IPS-NIHi7 (cell line): ENCODE data around the gene SCAANT1.
A peak's percentile ranks its signal among the peaks of the same experiment; 100 is the strongest.

ENCODE experiments used
- DNase-seq: peaks from one replicate; pipeline ENCODE4 v3.0.0; 2012; ENCODE audit warnings: mixed read lengths; ENCODE audit errors: extremely low spot score

The SCAANT1 gene

DNA sequence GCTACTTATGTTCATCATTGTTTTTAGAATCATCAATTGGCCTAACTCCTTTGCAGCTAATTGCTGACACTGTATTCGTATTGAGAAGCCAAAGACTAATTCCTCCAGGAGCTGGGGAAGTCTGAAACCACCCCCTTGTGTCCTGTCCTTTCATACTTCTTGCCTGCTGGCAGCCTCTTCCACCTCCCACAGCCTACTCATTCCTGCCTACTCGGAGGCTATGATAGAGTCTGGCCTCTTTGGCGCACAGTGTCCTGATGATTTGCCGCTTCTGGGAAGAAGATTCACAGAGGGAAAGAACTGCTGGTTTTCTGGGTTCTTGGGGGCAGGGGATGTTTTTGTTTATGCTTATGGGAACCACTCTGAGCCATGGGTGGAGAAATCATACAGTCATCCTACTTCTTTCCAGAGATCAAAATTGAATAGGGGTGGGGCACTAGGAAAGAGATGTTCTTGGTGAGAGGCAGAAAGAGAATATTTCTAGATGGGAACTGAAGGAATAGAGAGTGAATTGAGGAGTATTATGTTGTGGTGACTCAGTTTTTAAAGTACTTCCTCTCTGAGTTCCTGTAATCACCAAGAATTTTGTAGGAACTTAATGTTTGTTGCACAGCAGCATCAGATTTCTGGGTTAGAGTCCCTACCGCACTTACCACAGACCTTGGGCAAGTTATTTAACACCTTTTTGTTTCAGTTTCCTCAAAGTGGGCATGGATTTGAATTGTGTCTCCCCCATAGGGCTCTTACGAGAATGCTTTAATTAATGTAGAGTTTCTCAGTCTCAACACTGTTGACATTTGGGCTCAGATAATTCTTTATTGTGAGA, 22.1 kb upstream of the SCAANT1 start:
- peak; percentile 33 for DNase-seq

DNA sequence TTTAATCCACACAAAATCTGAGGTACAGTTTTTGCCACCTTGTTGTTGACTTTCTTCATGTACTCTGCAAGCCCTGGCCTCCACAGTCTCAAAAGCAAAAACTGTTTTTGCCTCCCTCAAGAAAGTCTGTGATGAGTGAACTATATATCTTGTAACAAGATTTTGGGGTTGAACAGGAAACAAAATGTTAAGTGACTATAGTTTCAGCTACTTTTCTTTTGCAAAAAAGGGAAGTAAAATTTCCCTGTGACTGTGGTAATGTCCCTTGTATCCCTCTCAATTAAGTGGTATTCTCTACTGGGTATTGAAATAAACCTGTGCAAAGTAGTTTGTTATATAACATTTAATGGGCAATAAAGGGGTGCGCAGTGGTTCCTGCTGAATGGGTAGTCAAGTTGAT, 21.3 kb upstream of the SCAANT1 start:
- DNase-seq, result no peak

DNA sequence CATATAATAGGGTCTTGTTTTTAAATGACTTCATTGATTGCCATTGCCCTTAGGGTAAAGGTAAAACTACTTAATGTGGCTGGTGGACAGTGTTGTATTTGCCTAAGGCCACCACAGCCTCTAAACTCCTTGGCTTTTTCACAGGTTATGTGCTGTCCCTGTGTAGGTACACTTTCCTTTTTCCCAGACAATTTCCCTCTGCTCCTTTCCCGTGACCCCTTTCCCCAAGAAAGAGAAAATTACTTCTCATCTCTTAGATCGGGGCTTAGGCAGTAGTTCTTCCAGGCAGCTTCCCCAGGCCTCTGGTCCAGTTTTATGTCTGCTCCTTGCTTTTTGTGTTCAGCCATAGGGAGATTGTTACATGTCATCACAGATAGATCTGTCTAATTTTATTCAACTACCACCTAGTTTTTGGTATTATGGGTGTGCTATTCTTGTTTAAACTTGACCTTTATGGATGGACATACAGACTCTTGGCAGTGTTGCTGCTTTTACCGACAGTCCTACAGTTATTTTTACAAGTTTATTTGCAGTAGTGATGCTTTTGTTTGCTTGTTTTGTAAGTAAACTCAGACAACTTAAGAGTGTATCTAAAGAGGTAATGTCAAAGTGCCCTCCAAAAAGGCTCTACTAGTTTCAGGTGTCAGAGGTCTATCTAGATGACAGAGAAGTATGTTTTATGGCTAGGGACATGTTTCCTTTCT, 20.5 kb upstream of the SCAANT1 start:
- DNase-seq, result no peak

DNA sequence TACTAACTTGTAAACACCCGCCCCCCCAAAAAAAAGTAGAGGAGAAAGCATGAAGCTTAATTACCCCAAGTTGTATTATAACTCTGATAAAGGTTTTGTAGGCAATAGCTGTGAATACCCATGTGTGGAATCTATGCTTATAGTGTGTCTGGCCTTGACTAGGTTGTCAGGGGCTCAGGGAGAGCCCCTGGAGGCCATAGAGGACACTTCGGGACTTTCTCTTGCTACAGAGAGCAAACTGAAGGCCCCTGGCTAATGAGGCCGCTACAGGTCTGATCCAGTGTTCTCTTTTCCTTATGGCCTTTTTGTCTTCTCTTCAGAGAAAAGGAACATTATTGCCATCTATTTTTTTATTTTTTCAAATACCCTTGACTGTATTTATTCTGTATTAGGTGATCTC, 19.1 kb upstream of the SCAANT1 start:
- peak; percentile 41 for DNase-seq

DNA sequence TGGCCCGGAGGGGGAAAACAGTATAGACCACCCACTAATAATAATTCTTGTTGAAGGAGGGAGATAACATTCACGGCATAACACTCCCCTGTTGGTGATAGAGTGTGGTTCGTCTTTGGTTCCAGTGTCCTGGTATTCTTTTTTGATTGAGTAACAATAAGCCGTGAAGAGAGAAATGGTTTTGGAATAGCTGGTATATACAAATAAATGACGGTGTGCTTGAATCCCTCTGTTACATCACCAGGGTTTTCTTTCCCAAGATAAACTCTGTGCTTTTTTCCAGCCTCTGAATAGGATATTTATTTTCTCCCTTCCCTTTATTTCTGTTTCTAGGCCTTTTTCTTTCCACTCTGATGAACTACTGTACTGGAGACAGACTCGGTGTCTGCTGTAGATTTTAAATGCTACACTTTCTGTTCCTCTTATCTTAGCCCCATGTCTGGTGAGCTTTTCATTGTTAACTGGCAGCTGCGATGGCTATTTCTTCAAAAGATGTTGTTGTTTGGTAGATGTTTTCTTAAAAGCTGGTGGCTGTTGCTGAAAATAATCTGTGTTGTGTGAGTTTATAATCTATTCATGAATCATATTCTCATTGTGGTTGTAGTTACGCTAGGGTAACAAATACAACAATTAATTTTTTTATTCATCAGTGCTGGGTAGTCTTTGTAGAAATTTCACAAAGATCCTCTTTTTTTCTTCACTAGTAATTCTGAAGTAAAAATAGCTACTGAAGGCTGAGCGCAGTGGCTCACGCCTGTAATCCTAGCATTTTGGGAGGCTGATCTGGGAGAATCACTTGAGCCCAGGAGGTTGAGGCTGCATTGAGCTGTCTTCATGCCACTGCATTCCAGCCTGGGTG, 15.5 kb upstream of the SCAANT1 start:
- DNase-seq, result no peak

DNA sequence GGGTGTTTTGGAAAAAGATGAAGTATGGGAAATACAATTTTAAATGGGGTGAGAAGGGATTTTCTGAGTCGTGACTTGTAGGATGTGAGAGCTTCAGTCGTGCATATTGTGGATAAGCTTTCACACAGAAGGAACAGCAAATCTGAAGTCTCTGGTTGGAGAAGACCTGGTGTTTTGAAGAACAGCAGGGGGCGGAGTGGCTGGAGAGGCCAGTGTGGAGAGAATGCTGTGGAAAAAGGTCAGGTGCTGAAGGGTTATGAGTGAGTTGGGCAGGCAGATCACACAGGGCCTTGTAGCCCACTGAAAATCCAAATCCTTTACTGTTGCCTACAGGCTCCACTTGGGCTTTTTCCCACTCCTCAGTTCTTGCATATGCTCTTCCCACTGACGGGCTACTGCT, 14.1 kb upstream of the SCAANT1 start:
- no peak for DNase-seq

DNA sequence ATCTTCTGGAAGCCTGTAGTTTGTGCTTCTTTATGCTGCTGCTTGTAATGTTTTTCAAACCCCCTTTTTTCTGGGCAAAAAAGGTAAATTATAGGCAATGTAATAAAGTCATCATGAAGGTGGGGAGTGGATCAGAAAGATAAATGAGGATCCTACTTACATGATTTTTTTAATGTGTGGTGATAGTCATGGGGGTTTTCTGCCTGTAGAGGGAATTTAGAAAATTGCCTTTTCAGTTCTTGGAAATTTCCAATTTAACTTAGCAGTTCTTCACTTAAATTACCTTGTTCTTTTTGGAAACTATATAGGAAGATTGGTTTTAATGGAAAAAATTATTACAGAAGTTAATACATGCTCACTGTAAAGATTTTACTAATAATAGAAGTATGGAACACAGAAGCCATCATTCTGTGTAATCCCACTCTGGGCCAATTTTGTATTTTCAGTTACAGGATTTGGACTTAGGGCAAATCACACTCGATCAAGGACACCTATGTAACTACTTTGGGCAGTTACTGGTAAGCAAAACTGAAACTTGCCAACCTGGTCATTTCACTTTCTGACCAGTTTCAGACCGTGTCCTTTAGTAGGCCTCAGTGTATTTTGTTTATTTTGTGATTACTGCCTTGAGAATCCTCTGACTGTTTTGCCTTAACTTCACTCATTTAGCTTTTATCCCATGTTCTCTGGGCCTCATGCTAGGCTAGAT, 10.5 kb upstream of the SCAANT1 start:
- DNase-seq, result no peak

DNA sequence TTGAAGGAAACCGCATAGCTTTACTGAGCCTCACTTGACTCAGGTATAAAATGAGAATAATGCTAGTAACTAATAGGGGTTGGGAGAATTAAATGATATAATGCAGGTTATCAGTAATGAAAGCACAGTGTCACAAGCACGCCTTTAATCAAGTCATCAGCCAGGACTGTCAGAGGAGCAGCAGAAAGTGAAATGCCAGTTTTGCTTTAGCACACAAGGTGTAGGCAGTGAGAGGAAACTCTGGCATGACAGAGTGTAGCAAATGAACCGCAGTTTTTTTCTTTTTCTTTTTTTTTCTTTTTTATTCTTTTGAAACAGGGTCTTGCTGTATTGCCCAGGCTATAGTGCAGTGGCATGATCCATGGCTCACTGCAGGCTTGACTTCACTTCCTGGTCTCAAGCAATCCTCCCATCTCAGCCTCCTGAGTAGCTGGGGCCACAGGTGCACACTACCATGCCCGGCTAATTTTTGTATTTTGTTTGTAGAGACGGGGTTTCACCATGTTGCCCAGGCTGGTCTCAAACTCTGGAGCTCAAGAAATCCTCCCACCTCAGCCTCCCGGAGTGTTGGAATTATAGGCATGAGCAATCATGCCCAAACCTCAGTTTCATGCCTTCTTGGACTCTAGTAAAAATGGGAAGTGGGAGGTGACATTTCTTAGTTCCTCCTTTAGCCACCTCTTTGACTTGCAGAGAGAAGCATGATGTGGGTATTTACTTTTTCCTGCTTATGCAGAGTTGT, 9.7 kb upstream of the SCAANT1 start:
- DNase-seq, result no peak

DNA sequence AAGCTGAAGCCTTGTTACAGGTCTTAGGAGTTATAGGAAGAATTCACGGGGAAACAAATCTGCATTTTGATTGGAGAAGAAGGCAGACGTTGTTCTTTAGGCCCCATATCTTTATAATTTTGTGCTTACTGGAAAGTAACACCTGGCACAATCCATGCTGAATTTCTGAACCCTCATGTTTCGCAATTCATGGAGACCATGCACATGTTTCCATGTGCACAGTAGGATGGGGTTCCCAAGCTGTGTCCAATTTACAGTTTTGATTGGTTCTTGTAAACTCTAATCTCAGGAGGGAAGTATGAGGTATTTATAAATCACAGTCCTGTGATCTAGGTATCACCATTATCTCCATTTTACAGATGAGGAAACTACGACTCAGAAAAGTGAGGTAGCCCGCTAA, 7.8 kb upstream of the SCAANT1 start:
- DNase-seq, result no peak

DNA sequence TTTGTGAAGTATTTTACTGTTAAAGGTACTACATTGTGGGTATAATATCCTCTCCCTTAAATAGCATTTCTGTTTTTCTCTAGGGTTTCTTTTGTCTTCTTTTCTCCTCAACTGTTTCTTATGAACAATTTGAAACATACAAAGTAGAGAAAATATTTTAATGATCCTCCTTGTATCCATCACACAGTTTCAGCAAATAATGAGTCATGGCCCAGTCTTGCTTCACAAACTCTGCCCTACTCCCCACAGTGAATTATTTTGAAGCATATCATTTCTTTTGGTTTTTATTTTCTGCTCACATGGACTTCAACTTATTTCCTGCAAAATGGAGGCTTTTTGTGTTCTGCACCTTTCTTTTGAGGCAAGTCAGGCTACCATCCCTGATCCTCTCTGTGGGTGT, 6.1 kb upstream of the SCAANT1 start:
- no peak for DNase-seq

DNA sequence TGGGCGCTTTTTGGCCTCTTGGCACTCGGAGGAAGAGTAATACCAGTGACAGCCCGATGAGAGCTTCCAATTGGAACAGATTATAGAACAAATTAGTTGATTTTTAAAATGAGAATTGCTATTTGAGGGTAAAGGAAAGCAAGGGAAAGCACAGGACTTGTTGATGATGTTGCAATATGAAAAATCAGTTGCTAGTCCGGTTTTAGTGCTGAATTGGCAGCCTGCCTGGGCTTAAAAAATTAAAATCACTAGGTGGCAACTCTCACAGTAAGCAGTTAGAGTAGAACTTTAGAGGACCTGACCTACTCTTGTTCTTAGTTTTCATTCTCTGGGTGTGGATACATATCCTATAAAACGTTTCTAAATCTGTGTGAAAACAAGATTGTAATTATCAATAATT, 2.1 kb upstream of the SCAANT1 start:
- DNase-seq, result no peak

DNA sequence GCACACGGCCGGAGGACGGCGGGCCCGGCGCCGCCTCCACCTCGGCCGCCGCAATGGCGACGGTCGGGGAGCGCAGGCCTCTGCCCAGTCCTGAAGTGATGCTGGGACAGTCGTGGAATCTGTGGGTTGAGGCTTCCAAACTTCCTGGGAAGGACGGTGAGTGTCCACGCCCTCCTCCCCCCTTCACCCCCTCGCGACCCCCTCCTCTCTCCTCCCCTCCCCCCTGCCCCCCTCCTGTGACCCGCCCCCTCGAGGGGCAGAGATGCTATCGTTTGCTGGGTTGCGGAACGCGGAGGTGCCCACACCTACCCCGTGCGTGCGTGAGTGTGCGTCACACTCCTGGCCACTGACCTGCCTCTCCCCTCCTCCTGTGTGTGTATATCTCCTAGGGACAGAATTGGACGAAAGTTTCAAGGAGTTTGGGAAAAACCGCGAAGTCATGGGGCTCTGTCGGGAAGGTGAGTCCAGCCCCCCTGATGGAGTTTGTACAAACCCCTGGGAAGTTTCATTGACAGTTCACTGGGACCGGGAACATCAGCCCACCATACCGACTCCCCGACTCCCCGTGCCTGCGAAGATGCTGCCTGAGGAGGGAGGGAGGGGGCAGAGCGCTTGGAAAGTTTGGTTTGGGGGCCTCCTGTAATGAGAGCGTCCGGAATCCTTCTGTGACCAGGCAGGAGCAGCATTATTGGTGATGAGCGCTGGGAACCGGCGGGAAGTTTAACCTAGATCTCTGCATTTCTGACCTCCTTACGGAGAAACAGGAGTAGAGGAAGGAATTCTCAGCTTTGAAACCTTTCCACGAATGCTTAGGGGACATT, 795 bp upstream of the SCAANT1 start:
- DNase-seq, result peak; percentile 53

DNA sequence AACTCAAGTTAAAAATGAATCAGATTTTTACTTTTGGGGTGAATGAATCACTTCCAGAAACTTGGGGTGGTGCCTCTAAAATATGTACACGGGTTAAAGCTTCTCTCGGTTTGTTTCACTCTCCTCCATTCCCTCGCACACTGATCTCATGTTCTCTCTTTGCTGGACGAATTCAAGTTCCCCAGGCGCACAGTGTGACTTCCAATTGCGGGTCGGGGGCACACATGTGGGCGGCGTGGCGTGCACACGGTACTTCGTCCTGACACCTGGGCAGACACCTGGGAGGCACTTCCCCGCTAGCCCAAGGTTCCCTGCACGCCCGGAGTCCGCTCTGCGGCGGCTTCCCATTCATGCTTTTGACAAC, 692 bp downstream of the SCAANT1 start:
- DNase-seq, result no peak

DNA sequence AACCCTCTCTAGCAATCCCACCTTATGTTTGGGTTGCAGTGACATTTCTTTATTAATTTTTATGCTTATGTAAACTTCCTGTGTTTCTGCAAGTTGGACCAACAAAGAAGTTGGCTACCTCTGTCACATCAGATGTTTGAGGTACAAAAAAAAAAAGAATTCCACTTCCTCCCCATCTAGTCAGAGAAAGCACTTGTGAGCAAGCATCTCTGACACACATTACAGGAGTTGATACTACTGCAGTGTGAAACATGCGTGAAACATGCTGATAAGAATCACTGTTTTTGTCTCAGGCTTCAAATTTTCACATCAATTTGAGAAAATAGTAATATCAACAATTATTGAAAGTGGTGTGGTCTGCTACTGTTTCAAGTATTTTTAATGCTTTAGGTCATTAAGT, 1.3 kb downstream of the SCAANT1 start:
- DNase-seq, result no peak

DNA sequence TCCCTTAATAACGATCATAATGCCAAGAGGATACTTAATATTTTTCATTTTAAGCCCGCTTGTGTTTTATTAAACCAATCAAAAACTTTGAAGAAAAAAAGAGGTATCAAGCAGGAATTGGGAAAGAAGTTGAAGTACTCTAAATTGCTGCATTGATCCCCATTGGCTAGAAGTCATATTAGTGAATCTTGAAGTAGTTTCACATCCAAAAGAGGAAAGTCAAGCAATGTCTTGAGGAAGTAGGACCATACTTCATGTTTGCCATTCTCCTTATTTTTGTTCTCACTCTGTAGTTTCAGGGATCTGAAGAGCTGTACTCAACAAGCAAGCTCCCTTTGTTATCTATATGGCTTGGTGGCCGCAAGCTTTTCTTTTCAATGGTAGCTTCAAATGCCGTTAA, 2.2 kb downstream of the SCAANT1 start:
- no peak for DNase-seq

DNA sequence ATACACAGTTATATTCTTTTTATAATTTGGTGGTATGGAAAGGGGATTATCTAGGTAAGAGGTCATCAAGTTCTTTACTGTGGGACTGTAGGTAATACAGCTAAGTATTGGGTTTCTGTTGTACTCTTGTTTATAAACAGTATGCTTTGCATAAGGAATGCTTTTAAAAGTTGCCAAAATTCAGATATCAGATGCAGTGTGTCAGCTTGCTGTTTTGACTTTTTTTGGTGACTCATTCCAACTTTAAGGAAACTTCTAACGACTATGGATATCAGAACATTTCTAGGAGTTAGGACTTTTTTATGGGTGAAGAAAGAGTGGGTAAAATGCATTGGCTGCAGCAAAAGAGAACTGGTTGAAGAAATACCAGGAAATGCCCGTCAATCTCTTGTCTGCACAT, 2.8 kb downstream of the SCAANT1 start:
- DNase-seq, result no peak

DNA sequence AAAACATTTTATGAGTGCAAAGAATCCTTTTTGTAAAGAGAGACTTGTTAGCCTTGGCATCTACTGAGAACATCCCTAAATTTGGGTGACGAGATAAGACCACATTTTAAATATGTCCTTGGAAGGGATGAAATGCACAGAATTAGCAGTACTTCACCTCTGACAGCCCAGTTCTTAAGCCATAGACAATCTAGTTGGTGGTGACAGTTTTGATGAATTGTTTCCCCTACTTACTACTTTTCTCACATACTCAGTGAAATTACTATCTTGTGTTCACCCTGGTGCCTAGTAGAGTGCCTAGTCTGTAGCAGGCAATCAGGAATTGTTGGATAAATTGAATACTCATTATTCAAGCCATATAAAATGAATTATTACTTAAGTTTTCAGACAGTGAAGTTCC, 3.4 kb downstream of the SCAANT1 start:
- no peak for DNase-seq

DNA sequence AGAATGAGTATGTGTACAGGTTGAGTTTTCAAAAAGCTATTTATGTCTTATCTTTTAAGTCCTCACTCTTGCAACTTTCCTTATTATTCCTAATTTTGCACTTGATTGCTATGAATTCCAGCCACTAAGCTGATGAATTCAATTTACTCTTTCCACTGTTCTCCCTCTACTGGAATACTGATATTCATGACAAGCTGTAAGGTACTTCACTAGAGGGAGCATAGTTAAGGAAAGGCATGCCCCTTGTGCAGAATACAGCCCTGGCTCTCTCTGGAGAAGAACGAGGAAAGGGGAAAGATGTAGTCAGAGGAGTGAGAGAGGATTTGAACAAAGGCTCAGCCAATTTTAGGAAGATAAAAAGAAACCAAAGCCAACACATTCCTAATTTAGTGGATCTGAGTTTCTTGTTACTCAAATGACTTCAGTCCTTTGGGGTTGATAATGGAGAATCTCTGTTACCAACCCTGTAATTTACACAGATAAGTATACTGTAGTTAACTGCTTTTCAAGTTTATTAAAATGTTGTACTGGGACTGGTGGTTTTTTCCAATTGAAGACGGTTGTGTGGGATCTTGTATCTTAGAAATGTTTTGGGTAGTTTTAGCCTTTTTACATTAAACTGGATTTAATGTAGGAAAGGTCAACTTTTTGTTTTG, 4.0 kb downstream of the SCAANT1 start:
- peak; percentile 24 for DNase-seq

DNA sequence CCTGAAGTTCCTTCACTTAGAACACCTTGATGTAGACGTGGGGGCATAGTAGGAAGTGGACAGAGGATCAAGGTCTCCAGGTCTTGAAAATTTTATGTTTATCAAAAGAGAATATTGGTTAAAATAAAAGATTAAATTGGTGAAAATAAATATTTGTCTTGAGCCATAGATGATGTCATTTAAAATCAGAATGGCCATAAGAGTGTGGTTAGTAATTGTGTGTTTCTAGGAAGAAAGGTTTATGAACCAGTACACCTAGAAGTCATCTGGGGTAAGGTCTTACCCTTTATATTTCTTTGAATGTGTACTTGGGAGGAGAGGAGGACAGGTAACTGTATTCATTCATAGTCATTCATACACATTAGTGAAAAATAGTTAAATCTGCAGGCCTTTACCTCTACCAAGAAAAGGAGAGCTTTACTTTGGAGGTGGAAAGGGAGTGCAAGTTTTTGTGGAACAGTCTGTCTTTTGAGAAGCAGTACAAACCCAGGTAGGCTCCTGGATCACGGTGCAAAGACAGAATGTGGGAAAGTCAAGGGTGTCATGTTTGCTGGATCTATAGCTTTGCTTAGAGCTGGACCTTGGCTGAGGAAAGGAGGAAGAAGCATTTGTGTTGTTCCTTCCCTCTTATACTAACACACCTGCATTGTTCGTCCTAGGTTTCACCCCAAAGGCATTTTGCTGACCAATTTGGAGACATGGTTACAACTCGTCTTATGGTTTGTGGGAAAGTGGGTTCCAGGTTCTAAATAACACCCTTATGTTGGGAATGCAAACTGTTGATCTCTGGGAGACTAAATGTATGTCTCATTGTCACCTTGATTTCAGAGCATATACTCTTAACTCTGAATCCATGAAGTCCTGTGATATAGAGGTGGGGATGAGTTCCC, 6.2 kb downstream of the SCAANT1 start:
- DNase-seq, result no peak
